HL-60 (cell line): ENCODE results near the gene MYCBP.

Experiments
- DNase-seq, 2 experiments: peaks; one replicate each; pipeline ENCODE4 v3.0.0-alpha.2; 2010 to 2020; ENCODE audit warnings: low read depth in 1 of 2, low spot score in 1 of 2
- H3K27ac ChIP-seq: fragments of 250-450 bp; sonication (Bioruptor Pico); replicated peaks from 2 replicates; pipeline ENCODE4 v1.5.1; 2020; ENCODE audit warnings: mild to moderate bottlenecking, moderate library complexity
- H3K27me3 ChIP-seq: fragments of 250-450 bp; sonication (Bioruptor Pico); 2 replicates; pipeline ENCODE4 v1.5.1; 2021; ENCODE audit warnings: mild to moderate bottlenecking, moderate library complexity; ENCODE audit not compliant: insufficient read depth, poor library complexity, severe bottlenecking
- H3K4me3 ChIP-seq: replicated peaks from 2 replicates; pipeline ENCODE4 v1.5.1; 2011; ENCODE audit warnings: mild to moderate bottlenecking, control low read depth, low read length; ENCODE audit not compliant: insufficient read depth
- GABPA ChIP-seq: IDR thresholded peaks from 2 replicates; pipeline ENCODE4 v1.6.1; 2012; ENCODE audit warnings: low read depth
- POLR2AphosphoS5 ChIP-seq: IDR thresholded peaks from 2 replicates; pipeline ENCODE4 v1.6.1; 2012; ENCODE audit warnings: low read depth
- SPI1 ChIP-seq: IDR thresholded peaks from 2 replicates; pipeline ENCODE4 v1.6.1; 2012; ENCODE audit warnings: low read depth, mild to moderate bottlenecking, borderline replicate concordance
- TF ChIP-seq, protein P1 (sequence below): IDR thresholded peaks from 2 replicates; pipeline ENCODE4 v1.6.1; 2012; ENCODE audit warnings: low read depth; ENCODE audit not compliant: insufficient replicate concordance
- TF ChIP-seq, protein P2 (sequence below): IDR thresholded peaks from one replicate; pipeline ENCODE4 v1.5.1; 2011; ENCODE audit warnings: low read length, control low read depth, inconsistent platforms; ENCODE audit not compliant: insufficient read depth

MYCBP gene

GRCh38 chr1:38812981-38813380 is 60.2 kb downstream of the MYCBP start:
- TF ChIP-seq POLR2AphosphoS5 (no peak), GABPA (no peak), SPI1 (no peak)
- TF ChIP-seq, protein P1, sequence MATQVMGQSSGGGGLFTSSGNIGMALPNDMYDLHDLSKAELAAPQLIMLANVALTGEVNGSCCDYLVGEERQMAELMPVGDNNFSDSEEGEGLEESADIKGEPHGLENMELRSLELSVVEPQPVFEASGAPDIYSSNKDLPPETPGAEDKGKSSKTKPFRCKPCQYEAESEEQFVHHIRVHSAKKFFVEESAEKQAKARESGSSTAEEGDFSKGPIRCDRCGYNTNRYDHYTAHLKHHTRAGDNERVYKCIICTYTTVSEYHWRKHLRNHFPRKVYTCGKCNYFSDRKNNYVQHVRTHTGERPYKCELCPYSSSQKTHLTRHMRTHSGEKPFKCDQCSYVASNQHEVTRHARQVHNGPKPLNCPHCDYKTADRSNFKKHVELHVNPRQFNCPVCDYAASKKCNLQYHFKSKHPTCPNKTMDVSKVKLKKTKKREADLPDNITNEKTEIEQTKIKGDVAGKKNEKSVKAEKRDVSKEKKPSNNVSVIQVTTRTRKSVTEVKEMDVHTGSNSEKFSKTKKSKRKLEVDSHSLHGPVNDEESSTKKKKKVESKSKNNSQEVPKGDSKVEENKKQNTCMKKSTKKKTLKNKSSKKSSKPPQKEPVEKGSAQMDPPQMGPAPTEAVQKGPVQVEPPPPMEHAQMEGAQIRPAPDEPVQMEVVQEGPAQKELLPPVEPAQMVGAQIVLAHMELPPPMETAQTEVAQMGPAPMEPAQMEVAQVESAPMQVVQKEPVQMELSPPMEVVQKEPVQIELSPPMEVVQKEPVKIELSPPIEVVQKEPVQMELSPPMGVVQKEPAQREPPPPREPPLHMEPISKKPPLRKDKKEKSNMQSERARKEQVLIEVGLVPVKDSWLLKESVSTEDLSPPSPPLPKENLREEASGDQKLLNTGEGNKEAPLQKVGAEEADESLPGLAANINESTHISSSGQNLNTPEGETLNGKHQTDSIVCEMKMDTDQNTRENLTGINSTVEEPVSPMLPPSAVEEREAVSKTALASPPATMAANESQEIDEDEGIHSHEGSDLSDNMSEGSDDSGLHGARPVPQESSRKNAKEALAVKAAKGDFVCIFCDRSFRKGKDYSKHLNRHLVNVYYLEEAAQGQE = no peak
- TF ChIP-seq, protein P2, sequence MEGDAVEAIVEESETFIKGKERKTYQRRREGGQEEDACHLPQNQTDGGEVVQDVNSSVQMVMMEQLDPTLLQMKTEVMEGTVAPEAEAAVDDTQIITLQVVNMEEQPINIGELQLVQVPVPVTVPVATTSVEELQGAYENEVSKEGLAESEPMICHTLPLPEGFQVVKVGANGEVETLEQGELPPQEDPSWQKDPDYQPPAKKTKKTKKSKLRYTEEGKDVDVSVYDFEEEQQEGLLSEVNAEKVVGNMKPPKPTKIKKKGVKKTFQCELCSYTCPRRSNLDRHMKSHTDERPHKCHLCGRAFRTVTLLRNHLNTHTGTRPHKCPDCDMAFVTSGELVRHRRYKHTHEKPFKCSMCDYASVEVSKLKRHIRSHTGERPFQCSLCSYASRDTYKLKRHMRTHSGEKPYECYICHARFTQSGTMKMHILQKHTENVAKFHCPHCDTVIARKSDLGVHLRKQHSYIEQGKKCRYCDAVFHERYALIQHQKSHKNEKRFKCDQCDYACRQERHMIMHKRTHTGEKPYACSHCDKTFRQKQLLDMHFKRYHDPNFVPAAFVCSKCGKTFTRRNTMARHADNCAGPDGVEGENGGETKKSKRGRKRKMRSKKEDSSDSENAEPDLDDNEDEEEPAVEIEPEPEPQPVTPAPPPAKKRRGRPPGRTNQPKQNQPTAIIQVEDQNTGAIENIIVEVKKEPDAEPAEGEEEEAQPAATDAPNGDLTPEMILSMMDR = no peak
- Histone ChIP-seq H3K27me3 (no peaks in the 10 kb centered on the region), H3K27ac (no peak overlapping the region), H3K4me3 (no peak overlapping the region)
- no peak for DNase-seq
